GM18870 (cell line): ENCODE results near the gene ZEB1.
A peak's percentile ranks its signal among the peaks of the same experiment; 100 is the strongest.
"Not testable (repeated sequence)": the region's sequence is repeated elsewhere in the genome, so short reads cannot be mapped to it uniquely, and the experiment has no call there.

ENCODE experiments used
- ATAC-seq: cut with Tn5 transposase; IDR thresholded peaks from one replicate; pipeline ENCODE4 v1.9.1; 2021; ENCODE audit warnings: moderate library complexity; ENCODE audit not compliant: unreplicated experiment

The ZEB1 gene

DNA sequence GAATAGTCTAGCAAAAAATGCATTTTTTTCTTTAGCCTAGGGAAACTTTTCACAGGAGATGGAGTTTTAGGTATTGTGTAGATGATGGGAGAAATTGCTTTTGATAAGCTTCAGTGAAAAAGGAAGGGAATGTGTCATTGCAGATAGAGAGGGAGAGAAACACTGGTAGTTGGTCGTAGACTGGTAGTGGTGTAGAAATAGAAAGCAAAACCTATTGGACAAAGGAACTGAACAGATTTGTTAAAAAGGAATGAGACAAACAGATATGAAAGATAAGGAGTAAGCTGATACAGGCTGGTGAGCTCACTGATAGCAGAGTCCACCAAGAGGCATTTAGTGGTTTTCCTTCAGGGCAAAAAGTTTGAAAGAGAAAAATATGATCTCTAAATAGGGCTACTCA is 94.3 kb downstream of the ZEB1 start:
- ATAC-seq: peak; percentile 60

GRCh38 chr10:31418481-31418880 is 99.5 kb downstream of the ZEB1 start:
- no peak for ATAC-seq

DNA sequence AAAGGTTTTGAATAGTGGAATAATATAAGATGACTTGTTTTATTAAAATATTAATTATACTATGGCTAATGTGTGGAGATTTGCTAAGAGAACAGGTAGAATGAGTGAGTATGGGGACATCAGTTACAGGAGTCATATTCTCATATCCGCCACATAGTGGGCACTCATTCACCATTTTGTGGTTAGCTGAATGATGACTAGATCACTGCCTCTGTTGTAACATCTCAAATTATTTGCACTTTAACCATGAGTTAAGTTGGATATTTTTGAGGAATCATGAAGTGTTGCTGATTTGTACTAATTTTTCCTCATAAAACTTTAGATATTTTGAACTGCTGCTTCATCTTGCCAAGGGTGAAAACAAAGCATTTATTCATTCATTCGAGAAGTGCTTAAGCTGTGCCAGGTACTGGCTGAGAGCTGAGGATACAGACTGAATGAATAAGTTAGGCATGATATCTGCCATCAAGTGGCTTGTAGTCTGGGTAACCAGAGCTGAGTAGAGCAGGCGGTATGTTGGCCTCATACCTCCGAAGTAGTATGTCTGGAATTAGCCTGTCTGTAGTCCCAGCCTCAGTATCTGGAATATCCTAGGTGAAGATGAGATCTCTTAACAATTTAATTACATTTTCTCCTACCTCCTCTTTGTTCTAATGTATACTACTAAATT is 100.5 kb downstream of the ZEB1 start:
- ATAC-seq: no peak

DNA sequence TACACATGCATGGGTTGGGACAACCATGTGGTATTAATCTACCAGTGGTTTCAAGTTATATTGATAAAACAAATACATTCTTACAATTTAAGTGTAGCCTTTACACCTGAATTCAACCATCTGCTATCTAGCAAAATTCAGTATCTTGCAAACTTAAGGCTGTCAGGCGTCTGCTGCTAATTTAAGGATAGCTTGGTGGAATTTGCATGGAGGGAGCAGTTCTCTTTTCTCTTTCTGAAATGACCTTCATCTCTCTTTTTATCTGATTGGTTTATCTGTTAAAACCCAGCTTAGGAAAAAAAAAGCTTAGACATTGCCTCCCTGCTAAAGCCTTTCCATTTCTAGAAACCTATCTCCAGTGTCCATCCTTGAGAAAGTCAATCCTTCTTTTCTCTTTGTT is 102.3 kb downstream of the ZEB1 start:
- ATAC-seq: no peak

DNA sequence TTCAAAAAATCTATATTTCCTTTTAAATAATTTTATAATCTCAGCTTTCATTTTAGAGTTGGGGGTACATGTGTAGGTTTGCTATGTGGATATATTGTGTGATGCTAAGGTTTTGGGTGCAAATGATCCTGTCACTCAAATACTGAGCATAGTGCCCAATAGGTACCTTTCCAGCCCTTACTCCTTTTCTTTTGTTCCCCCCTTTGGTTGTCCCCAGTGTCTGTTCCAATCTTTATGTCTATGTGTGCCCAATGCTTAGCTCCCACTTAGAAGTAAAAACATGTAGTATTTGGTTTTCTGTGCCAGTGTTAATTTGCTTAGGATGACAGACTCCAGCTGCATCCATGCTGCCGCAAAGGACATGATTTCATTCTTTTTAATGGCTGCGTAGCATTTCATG is 103.6 kb downstream of the ZEB1 start:
- no peak for ATAC-seq

- no peak for ATAC-seq
Measured at GRCh38 chr10:31424473-31424872, 105.5 kb downstream of the ZEB1 start.

- no peak for ATAC-seq
Measured at GRCh38 chr10:31426401-31426800, 107.4 kb downstream of the ZEB1 start.

DNA sequence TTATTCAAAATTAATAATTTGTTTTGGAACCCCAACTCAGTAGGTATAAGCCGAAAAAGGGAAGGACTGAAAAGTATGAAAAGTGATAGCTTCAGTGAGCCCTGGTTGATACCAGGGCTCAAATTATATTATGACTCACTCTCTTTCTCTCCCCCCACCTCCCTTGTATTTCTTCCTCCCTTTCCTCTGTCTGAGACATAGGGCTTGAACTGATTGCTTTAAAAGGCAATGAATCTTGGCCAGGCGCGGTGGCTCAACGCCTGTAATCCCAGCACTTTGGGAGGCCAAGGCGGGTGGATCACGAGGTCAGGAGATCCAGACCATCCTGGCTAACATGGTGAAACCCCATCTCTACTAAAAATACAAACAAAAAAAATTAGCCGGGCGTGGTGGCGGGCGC is 108.3 kb downstream of the ZEB1 start:
- not testable (repeated sequence) for ATAC-seq

- not testable (repeated sequence) for ATAC-seq
Measured at GRCh38 chr10:31428499-31428898, 109.5 kb downstream of the ZEB1 start.

GRCh38 chr10:31431021-31431420 is 112.0 kb downstream of the ZEB1 start:
- ATAC-seq: no peak

- no peak for ATAC-seq
Measured at GRCh38 chr10:31437959-31438358, 118.9 kb downstream of the ZEB1 start.

DNA sequence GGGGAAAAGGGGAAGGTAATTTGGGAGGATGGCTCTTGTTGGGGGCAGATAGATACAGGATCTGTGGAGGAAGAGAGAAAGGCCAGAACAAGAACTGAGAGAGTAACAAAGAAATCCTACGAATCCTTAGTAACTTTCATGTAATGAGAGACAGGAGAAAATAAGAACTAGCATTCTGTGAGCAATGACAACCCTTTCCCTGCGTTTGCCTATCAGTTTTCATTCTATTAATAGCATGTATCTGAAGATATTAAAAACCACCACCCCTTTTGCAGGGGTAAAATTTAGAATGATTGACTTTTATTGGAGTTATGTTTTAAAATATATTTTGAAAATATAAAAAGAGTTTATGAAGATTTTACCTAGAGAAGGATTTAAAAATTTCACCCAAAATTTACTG is 132.8 kb downstream of the ZEB1 start:
- ATAC-seq: no peak

- ATAC-seq: no peak
Measured at GRCh38 chr10:31456468-31456867, 137.5 kb downstream of the ZEB1 start.

- no peak for ATAC-seq
Measured at GRCh38 chr10:31457858-31458257, 138.8 kb downstream of the ZEB1 start.

- ATAC-seq: no peak
Measured at GRCh38 chr10:31458974-31459373, 140.0 kb downstream of the ZEB1 start.

GRCh38 chr10:31460242-31460641 is 141.2 kb downstream of the ZEB1 start:
- no peak for ATAC-seq

DNA sequence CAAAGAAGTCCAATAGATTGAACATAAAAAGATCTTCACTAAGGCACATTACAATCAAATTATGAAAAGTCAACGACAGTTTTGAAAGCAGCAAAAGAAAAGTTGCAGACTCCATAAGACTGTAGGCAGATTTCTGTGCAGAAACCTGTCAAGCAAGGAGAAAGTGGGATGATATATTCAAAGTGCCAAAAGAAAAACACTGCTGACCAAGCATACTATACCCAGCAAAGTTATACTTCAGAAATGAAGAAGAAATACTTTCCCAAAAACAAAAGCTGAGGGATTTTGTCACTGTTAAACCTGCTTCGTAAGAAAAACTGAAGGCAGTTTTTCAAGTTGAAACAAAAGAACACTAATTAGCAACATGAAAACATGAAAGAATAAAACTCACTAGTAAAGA is 145.5 kb downstream of the ZEB1 start:
- no peak for ATAC-seq

GRCh38 chr10:31466313-31466712 is 147.3 kb downstream of the ZEB1 start:
- no peak for ATAC-seq

- ATAC-seq: no peak
Measured at GRCh38 chr10:31467791-31468535, 148.9 kb downstream of the ZEB1 start.

- ATAC-seq: no peak
Measured at GRCh38 chr10:31468536-31468859, 149.5 kb downstream of the ZEB1 start.

DNA sequence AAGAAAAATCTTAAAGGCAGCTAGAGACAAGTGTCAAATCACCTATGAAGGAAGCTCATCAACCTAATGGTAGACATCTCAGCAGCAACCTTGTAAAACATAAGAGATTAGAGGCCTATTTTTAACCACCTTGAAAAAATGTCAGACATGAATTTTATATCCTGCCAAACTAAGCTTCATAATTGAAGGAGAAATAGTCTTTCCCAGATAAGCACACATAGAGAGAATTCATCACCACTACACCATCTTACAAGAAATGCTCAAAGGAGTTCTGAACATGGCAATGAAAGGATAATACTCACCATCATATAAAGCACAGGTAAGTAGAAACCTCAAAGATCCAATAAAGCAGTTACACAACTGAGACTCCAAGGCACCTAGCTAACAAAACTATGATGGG is 156.5 kb downstream of the ZEB1 start:
- no peak for ATAC-seq

DNA sequence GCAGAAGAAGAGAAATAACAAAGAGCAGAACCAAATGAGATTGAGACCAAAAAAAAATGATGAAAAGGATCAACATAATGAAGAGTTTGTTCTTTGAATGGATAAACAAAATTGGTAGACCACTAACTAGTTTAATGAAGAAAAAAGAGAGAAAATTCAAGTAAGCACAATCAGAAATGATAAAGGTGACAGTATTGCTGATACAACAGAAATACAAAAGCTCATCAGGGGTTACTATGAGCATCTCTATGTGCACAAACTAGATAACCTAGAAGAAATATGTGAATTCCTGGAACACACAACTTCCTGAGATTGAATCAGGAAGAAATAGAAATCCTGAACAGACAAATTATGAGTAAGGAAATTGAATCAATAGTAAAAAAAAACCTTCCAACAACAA is 157.1 kb downstream of the ZEB1 start:
- no peak for ATAC-seq

GRCh38 chr10:31477584-31477983 is 158.6 kb downstream of the ZEB1 start:
- no peak for ATAC-seq
